Measurements from ENCODE around the gene RASAL2. TPM values are rescaled to one million over a fixed set of nuclear protein-coding genes. Genes with fewer than 3 reads are reported as not detected.
A peak's percentile ranks its signal among the peaks of the same experiment; 100 is the strongest.

The RASAL2 gene
- total RNA-seq, 1 donor from 2014 or later: 57.5 TPM

DNA sequence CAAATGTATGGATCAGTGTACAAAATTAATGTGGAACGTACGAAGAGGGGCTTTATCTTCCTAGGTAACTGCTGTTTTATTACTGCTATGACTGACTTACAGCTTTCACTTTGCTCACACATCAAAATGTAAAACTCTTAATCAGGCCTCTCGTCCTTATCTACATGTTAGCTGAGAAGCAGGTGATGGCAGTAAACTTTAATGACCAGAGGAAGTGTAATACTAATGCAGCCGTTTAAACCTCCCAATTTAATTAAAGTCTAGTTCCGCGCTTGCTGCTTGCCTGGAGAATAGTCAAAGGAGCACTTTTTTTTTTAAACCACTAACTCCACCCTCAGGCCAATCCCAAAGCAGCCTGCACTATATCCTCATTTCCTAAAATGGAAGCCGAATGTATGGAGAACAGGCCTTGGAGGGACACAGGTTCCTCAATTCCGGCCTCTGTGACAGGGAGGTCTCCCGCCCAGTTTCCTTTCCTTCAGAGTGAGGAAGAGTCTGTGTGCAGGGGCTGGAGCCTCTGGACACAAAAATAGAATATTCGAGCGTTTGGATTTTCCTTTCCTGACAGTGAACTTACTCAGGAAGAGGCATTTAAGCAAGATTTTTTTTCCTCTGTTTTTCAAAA is 36.7 kb upstream of the RASAL2 start:
- TF ChIP-seq, protein P1, sequence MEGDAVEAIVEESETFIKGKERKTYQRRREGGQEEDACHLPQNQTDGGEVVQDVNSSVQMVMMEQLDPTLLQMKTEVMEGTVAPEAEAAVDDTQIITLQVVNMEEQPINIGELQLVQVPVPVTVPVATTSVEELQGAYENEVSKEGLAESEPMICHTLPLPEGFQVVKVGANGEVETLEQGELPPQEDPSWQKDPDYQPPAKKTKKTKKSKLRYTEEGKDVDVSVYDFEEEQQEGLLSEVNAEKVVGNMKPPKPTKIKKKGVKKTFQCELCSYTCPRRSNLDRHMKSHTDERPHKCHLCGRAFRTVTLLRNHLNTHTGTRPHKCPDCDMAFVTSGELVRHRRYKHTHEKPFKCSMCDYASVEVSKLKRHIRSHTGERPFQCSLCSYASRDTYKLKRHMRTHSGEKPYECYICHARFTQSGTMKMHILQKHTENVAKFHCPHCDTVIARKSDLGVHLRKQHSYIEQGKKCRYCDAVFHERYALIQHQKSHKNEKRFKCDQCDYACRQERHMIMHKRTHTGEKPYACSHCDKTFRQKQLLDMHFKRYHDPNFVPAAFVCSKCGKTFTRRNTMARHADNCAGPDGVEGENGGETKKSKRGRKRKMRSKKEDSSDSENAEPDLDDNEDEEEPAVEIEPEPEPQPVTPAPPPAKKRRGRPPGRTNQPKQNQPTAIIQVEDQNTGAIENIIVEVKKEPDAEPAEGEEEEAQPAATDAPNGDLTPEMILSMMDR (IDR thresholded peaks at IDR 0.05): no peak
- no peaks in the 10 kb centered on the region for H3K27me3 ChIP-seq
- no peak overlapping the region for H3K4me3 ChIP-seq
- intact Hi-C loops (cut with DNase I): no loop called here
- H3K27ac ChIP-seq: peak overlapping the region in 1 of 2 donors; percentile 16
- peaks cover 0 to 25% of the 10 kb centered on the region in 2 donors for H3K4me1 ChIP-seq
- DNase-seq (ENCODE audit: low spot score in 2 of 2): no peak
- no peaks in the 10 kb centered on the region for H3K36me3 ChIP-seq
- no peaks in the 10 kb centered on the region for H3K9me3 ChIP-seq

DNA sequence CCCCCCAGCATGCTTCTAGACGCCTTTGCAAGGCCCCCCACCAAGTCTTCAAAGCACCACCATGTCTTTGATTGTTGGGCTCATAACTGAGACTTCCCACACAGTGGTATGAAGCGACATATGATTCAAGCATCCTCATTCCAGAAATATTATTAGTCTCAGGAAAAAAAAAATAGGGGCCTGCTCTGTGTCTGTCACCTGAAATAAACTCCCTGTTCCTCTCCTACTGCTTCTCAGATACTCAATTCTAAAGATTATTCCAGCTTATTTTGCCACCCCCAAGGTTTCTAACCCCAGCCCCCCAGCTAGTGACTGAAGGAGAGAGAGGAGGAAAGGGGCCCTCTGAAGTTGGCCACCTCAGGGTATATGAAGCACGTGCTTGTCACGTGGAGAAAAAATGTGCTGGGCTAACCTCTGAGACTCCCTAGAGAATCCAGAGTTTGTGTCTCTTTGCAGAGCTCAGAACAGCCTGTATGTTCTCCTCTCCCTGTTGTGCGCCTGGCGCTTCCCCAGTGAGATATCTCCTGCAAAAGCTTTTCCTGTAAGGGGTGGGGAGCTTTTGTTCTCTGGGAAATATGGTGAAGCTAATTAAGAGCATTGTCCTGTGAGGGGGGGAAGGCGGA is 35.9 kb upstream of the RASAL2 start:
- Histone ChIP-seq H3K4me3 (no peak overlapping the region), H3K27me3 (no peaks in the 10 kb centered on the region), H3K36me3 (no peaks in the 10 kb centered on the region), H3K27ac (peak overlapping the region; percentile 14 to 16), H3K9me3 (no peaks in the 10 kb centered on the region), H3K4me1 (peaks cover 0 to 25% of the 10 kb centered on the region in 2 donors)
- no peak for DNase-seq (ENCODE audit: low spot score in 2 of 2)
- TF ChIP-seq, protein P1 (IDR thresholded peaks at IDR 0.05): no peak
- intact Hi-C loops (cut with DNase I): no loop called here

DNA sequence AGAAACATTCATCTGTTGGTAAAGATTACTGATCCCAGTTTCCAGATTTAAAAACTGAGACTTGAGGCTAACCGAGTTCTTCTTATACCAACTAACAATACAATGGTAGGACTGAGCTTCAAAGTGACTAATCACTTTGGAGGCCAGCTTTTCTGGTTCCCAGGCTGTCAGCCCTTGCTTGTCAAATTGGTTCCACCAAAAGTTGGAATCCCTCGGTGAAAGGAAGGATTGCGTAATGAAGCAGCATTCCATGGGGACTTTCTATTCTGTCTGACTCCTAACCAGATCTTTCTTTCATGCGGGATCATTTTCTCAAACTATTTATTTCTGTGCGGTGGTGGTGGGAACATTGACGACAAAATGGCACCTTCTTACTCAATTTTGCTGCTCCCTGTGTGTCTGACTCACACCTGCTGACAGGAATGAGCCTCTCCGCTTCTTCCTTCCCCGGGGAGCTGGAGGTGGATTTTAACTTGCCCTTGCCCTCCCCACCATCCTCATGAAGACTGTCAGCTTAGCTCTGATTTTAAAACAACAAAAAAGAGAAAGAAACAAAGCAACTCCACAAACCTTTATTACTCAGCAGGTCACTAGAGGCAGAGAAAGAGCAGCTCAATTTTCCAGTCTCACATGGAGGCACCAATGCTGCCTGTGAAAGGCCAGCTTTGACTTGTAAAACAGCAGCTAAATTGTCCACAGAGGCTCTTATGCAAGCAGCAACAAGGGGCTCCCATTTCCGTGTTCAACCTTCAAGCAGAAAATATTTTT is 32.9 kb upstream of the RASAL2 start:
- Histone ChIP-seq H3K9me3 (no peaks in the 10 kb centered on the region), H3K27me3 (no peaks in the 10 kb centered on the region), H3K4me3 (peak overlapping the region in 1 of 2 donors; percentile 7), H3K36me3 (no peaks in the 10 kb centered on the region), H3K27ac (peak overlapping the region; percentile 36 to 65), H3K4me1 (peaks cover 0 to 20% of the 10 kb centered on the region in 2 donors)
- TF ChIP-seq, protein P1 (IDR thresholded peaks at IDR 0.05): no peak
- intact Hi-C loops (cut with DNase I): no loop called here
- no peak for DNase-seq (ENCODE audit: low spot score in 2 of 2)

DNA sequence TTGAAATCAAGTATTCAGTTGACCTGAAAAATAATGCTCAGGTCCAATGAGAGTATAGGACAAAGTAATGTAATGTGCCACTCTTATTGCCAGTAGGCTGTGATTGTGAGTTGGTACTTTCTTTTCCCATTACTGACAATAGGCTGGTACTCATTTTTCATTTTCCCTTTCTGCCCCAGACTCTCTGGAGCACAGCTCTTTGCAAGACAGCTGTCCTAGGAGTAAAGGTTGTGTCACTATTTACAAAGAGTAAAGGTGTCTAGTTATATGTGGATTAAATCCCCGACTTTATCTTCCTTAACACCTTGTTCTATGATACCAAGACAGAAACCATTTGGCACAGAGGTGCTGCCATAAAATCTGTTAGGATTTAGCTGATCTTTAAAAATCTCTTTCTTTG is 32.3 kb upstream of the RASAL2 start:
- intact Hi-C loops (cut with DNase I): no loop called here
- Histone ChIP-seq H3K4me1 (peaks cover 0 to 20% of the 10 kb centered on the region in 2 donors), H3K36me3 (no peaks in the 10 kb centered on the region), H3K4me3 (no peak overlapping the region), H3K27ac (peak overlapping the region; percentile 36 to 65), H3K9me3 (no peaks in the 10 kb centered on the region), H3K27me3 (no peaks in the 10 kb centered on the region)
- TF ChIP-seq, protein P1 (IDR thresholded peaks at IDR 0.05): no peak
- no peak for DNase-seq (ENCODE audit: low spot score in 2 of 2)

DNA sequence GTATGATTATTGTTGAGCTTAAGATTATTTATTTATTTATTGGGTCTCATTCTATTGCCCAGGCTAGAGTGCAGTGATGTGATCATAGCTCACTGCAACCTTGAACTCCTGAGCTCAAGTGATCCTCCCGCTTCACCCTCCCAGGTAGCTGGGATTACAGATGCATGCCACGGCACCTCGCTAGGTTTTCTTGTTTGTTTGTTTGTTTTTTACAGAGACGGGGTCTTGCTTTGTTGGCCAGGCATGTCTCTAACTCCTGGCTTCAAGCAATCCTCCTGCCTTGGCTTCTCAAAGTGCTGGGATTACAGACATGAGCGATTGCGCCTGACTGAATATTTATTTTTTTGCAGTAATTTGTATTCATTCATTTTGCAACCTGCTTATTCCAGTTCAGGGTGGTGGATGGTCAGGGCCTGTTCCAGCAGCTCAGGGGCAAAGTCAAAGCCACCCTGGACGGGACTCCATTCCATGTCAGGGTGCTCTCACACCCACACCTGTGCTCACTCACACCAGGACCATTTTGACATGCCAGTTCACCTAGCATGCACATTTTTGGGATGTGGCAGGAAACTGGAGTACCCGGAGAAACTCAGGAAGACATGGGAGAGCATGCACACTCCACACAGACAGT is 29.6 kb upstream of the RASAL2 start:
- Histone ChIP-seq H3K27ac (no peak overlapping the region), H3K4me1 (peaks cover 0 to 13% of the 10 kb centered on the region in 2 donors), H3K27me3 (no peaks in the 10 kb centered on the region), H3K9me3 (no peaks in the 10 kb centered on the region), H3K4me3 (no peak overlapping the region), H3K36me3 (no peaks in the 10 kb centered on the region)
- TF ChIP-seq, protein P1 (IDR thresholded peaks at IDR 0.05): no peak
- DNase-seq (ENCODE audit: low spot score in 2 of 2): no peak
- intact Hi-C loops (cut with DNase I): no loop called here

Measured in ascending aorta (tissue), 2 donors.